Measurements from ENCODE around the gene HOXB8. TPM values are rescaled to one million over a fixed set of nuclear protein-coding genes. Genes with fewer than 3 reads are reported as not detected.

The HOXB8 gene
- total RNA-seq, 1 donor from 2014 or later: not detected

- Histone ChIP-seq H3K36me3 (ENCODE audit: insufficient read depth, low read length) (no peaks in the 10 kb centered on the region), H3K27me3 (ENCODE audit: insufficient read depth, low read length) (peaks cover 86% of the 10 kb centered on the region), H2AFZ (ENCODE audit: low read depth, low read length) (no peak overlapping the region), H3K9ac (ENCODE audit: low read length) (no peak overlapping the region), H3K4me1 (ENCODE audit: insufficient read depth, low read length) (peaks cover 4% of the 10 kb centered on the region), H4K20me1 (ENCODE audit: insufficient read depth, low read length) (peaks cover 31% of the 10 kb centered on the region), H3K79me2 (ENCODE audit: insufficient read depth, low read length) (no peaks in the 10 kb centered on the region), H3K4me3 (ENCODE audit: insufficient read depth, low read depth, low read length) (peak overlapping the region; percentile 29), H3K27ac (ENCODE audit: low read depth, low read length) (no peak overlapping the region), H3K4me2 (ENCODE audit: low read length) (peak overlapping the region; percentile 76), H3K9me3 (ENCODE audit: insufficient read depth, low read depth, low read length) (peaks cover 3% of the 10 kb centered on the region)
- Mint-ChIP-seq H3K4me1 (ENCODE audit: low read depth, unreplicated experiment) (no peaks in the 10 kb centered on the region), H3K27me3 (ENCODE audit: low read depth, unreplicated experiment) (peaks cover 79% of the 10 kb centered on the region), H3K9me3 (ENCODE audit: unreplicated experiment) (peaks cover 27% of the 10 kb centered on the region), H3K36me3 (ENCODE audit: low read depth, unreplicated experiment) (no peaks in the 10 kb centered on the region), H3K4me3 (ENCODE audit: unreplicated experiment) (peak overlapping the region; percentile 60), H3K27ac (ENCODE audit: unreplicated experiment) (peak overlapping the region; percentile 81)
- DNase-seq (ENCODE audit: low read depth) (no peak), FAIRE-seq (no peak)
- TF ChIP-seq CTCF (IDR thresholded peaks at IDR 0.05; ENCODE audit: insufficient read depth, low read depth, low read length) (no peak), EZH2 (IDR thresholded peaks at IDR 0.05; ENCODE audit: insufficient read depth, low read length) (peak; percentile 71)
Observed at GRCh38 chr17:48612854-48613691, 2.0 kb downstream of the HOXB8 start.

GRCh38 chr17:48612456-48612853 lies 2.6 kb downstream of the HOXB8 start:
- Histone ChIP-seq H3K27me3 (ENCODE audit: insufficient read depth, low read length) (peaks cover 85% of the 10 kb centered on the region), H3K27ac (ENCODE audit: low read depth, low read length) (no peak overlapping the region), H3K79me2 (ENCODE audit: insufficient read depth, low read length) (no peaks in the 10 kb centered on the region), H3K4me1 (ENCODE audit: insufficient read depth, low read length) (peaks cover 4% of the 10 kb centered on the region), H3K36me3 (ENCODE audit: insufficient read depth, low read length) (no peaks in the 10 kb centered on the region), H3K9me3 (ENCODE audit: insufficient read depth, low read depth, low read length) (peaks cover 3% of the 10 kb centered on the region), H2AFZ (ENCODE audit: low read depth, low read length) (no peak overlapping the region), H3K4me3 (ENCODE audit: insufficient read depth, low read depth, low read length) (no peak overlapping the region), H3K9ac (ENCODE audit: low read length) (no peak overlapping the region), H4K20me1 (ENCODE audit: insufficient read depth, low read length) (peaks cover 29% of the 10 kb centered on the region), H3K4me2 (ENCODE audit: low read length) (peak overlapping the region; percentile 76)
- H3K9me3 Mint-ChIP-seq (ENCODE audit: unreplicated experiment): peaks cover 31% of the 10 kb centered on the region
- peak overlapping the region; percentile 50 for H3K27ac Mint-ChIP-seq (ENCODE audit: unreplicated experiment)
- no peaks in the 10 kb centered on the region for H3K4me1 Mint-ChIP-seq (ENCODE audit: low read depth, unreplicated experiment)
- DNase-seq (ENCODE audit: low read depth) (no peak), FAIRE-seq (no peak)
- peak overlapping the region; percentile 40 for H3K4me3 Mint-ChIP-seq (ENCODE audit: unreplicated experiment)
- H3K36me3 Mint-ChIP-seq (ENCODE audit: low read depth, unreplicated experiment): no peaks in the 10 kb centered on the region
- H3K27me3 Mint-ChIP-seq (ENCODE audit: low read depth, unreplicated experiment): peaks cover 79% of the 10 kb centered on the region
- no peak for TF ChIP-seq CTCF (IDR thresholded peaks at IDR 0.05; ENCODE audit: insufficient read depth, low read depth, low read length)
- TF ChIP-seq EZH2 (IDR thresholded peaks at IDR 0.05; ENCODE audit: insufficient read depth, low read length): no peak

All from astrocyte (in vitro differentiated cells and primary cell).